Measurements from ENCODE around the gene API5.
"Not testable (repeated sequence)": the region's sequence is repeated elsewhere in the genome, so short reads cannot be mapped to it uniquely, and the experiment has no call there.

The API5 gene

GRCh38 chr11:43327987-43328386 is 16.2 kb downstream of the API5 start:
- no peak for TF ChIP-seq CTCF (IDR thresholded peaks at IDR 0.05; ENCODE audit: borderline replicate concordance, control extremely low read depth, extremely low read depth, insufficient read depth, missing control alignments)
- in situ Hi-C loops (cut with MboI; ENCODE audit: low sequenced_read_pairs, unreplicated experiment): no loop called here
- no peak for DNase-seq (ENCODE audit: low spot score)

GRCh38 chr11:43328482-43328881 is 16.7 kb downstream of the API5 start:
- in situ Hi-C loops (cut with MboI; ENCODE audit: low sequenced_read_pairs, unreplicated experiment): no loop called here
- no peak for TF ChIP-seq CTCF (IDR thresholded peaks at IDR 0.05; ENCODE audit: borderline replicate concordance, control extremely low read depth, extremely low read depth, insufficient read depth, missing control alignments)
- no peak for DNase-seq (ENCODE audit: low spot score)

GRCh38 chr11:43341159-43341558 is 29.4 kb downstream of the API5 start:
- in situ Hi-C loops (cut with MboI; ENCODE audit: low sequenced_read_pairs, unreplicated experiment): no loop called here
- no peak for TF ChIP-seq CTCF (IDR thresholded peaks at IDR 0.05; ENCODE audit: borderline replicate concordance, control extremely low read depth, extremely low read depth, insufficient read depth, missing control alignments)
- DNase-seq (ENCODE audit: low spot score): no peak

- in situ Hi-C loops (cut with MboI; ENCODE audit: low sequenced_read_pairs, unreplicated experiment); DNase-seq (ENCODE audit: low spot score): not testable (repeated sequence)
Measured at GRCh38 chr11:43351426-43351825, 39.6 kb downstream of the API5 start.

- in situ Hi-C loops (cut with MboI; ENCODE audit: low sequenced_read_pairs, unreplicated experiment): no loop called here
- TF ChIP-seq CTCF (IDR thresholded peaks at IDR 0.05; ENCODE audit: borderline replicate concordance, control extremely low read depth, extremely low read depth, insufficient read depth, missing control alignments): no peak
- DNase-seq (ENCODE audit: low spot score): no peak
Measured at GRCh38 chr11:43354311-43354710, 42.5 kb downstream of the API5 start.

GRCh38 chr11:43356336-43356735 is 44.5 kb downstream of the API5 start:
- no peak for TF ChIP-seq CTCF (IDR thresholded peaks at IDR 0.05; ENCODE audit: borderline replicate concordance, control extremely low read depth, extremely low read depth, insufficient read depth, missing control alignments)
- in situ Hi-C loops (cut with MboI; ENCODE audit: low sequenced_read_pairs, unreplicated experiment): no loop called here
- DNase-seq (ENCODE audit: low spot score): no peak

GRCh38 chr11:43358279-43358800 is 46.5 kb downstream of the API5 start:
- no peak for DNase-seq (ENCODE audit: low spot score)
- in situ Hi-C loops (cut with MboI; ENCODE audit: low sequenced_read_pairs, unreplicated experiment): no loop called here

More at GRCh38 chr11:43358279-43358800, 46.5 kb downstream of the API5 start:
- no peak for TF ChIP-seq CTCF (IDR thresholded peaks at IDR 0.05; ENCODE audit: borderline replicate concordance, control extremely low read depth, extremely low read depth, insufficient read depth, missing control alignments)

All from GM13976 (cell line).